ENCODE data around the gene MS4A3. TPM values are rescaled to one million over a fixed set of nuclear protein-coding genes. Genes with fewer than 3 reads are reported as not detected.

MS4A3 gene
- total and polyA plus RNA-seq, 2 of the 4 experiments (the other 2 are of a cell fraction) = not detected

DNA sequence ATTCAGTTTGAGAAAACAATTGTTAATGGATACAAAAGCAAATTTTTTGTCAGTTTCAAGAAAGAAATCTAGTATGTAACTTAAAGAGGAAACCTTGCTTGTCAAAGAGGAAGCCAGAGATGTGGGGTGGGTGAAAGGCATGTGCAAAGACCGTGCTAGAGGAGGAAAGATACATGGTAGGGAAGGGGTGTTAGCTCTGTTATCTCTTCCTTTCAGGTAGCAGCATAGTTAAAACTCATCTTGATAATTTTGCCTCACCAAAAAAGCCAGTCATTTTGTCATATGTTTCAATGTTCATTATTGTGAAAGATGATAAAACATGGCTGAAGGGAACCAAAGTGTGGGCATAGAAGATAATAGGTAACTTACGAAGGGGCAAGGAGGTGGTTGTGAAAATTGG is 29.4 kb downstream of the MS4A3 start:
- in situ Hi-C loops (cut with MboI; ENCODE audit: low sequenced_read_pairs) = no loop called here
- no TSS peak for BruUV-seq (replicated peaks)
- no peak overlapping the region for H3K4me3 ChIP-seq (ENCODE audit: insufficient read depth, low read depth, low read length)

More for the DNA sequence above, 29.4 kb downstream of the MS4A3 start:
- Histone ChIP-seq H3K4me2 (ENCODE audit: low read depth, low read length) (no peak overlapping the region), H2AK5ac (ENCODE audit: low read depth, low read length) (no peak overlapping the region), H3K4ac (ENCODE audit: low read depth, low read length) (no peak overlapping the region), H3K18ac (ENCODE audit: low read depth, low read length) (no peak overlapping the region), H2BK120ac (ENCODE audit: low read depth, low read length) (no peak overlapping the region), H3K56ac (ENCODE audit: extremely low read depth, insufficient read depth, low read length) (no peak overlapping the region), H4K20me1 (ENCODE audit: insufficient read depth, low read length) (no peaks in the 10 kb centered on the region), H2AK9ac (replicated peaks; ENCODE audit: low read depth, low read length, poor library complexity) (no peak overlapping the region), H2AFZ (replicated peaks; ENCODE audit: low read length, poor library complexity) (no peak overlapping the region), H4K5ac (ENCODE audit: low read depth, low read length) (no peak overlapping the region), H3K9me1 (ENCODE audit: insufficient read depth, low read length) (no peaks in the 10 kb centered on the region), H3K36me3 (ENCODE audit: control insufficient read depth, insufficient read depth, low read length) (no peaks in the 10 kb centered on the region), H3K23ac (ENCODE audit: low read depth, low read length) (no peak overlapping the region), H2BK15ac (ENCODE audit: low read depth, low read length) (no peak overlapping the region), H3K4me1 (ENCODE audit: control insufficient read depth, insufficient read depth, low read length) (no peaks in the 10 kb centered on the region), H3K9me3 (ENCODE audit: control insufficient read depth, insufficient read depth, low read length) (0 out of 2 replicates have a peak, but pooled peaks cover 2% of the 10 kb centered on the region), H3K14ac (replicated peaks; ENCODE audit: low read depth, low read length) (no peak overlapping the region), H3K27ac (ENCODE audit: insufficient read depth, low read length) (no peak overlapping the region), H2BK5ac (ENCODE audit: low read depth, low read length, poor library complexity, severe bottlenecking) (no peak overlapping the region), H3K27me3 (ENCODE audit: control insufficient read depth, insufficient read depth, low read length) (no peaks in the 10 kb centered on the region), H3K9ac (ENCODE audit: low read depth, low read length) (no peak overlapping the region), H3K79me1 (ENCODE audit: low read depth in 1 of 2, low read length in 2 of 2) (no peaks in the 10 kb centered on the region), H2BK20ac (ENCODE audit: low read depth, low read length) (no peak overlapping the region), H4K8ac (ENCODE audit: low read depth in 2 of 2, low read length in 2 of 2) (no peak overlapping the region), H4K91ac (ENCODE audit: insufficient read depth, low read depth, low read length) (no peak overlapping the region)
- DNase-seq (no peak), ATAC-seq (ENCODE audit: low read depth) (no peak)
- WGBS, 2 experiments (ENCODE audit: extremely low coverage in 2 of 2, insufficient read length in 1 of 2) = no CpG with 5 or more reads among the region's 2 CpGs
- intact Hi-C loops (cut with micrococcal nuclease) (no loop called here), dilution Hi-C loops (cut with HindIII; ENCODE audit: low sequenced_read_pairs, unreplicated experiment) (no loop called here)
- CTCF ChIA-PET = no interaction called here
- POLR2A ChIA-PET (ENCODE audit: unreplicated experiment) = no interaction called here
- TF ChIP-seq RFX5 (IDR thresholded peaks at IDR 0.05; ENCODE audit: low read depth, low read length) = no peak
- no peak for TF ChIP-seq MAFK (IDR thresholded peaks at IDR 0.05; ENCODE audit: low read depth, low read length)
- no peak for TF ChIP-seq CHD1 (IDR thresholded peaks at IDR 0.05; ENCODE audit: low read depth, low read length)
